GM21390 (cell line): ENCODE results near the gene PLA2G6.
"Not testable (repeated sequence)": the region's sequence is repeated elsewhere in the genome, so short reads cannot be mapped to it uniquely, and the experiment has no call there.

Experiments
- ATAC-seq: cut with Tn5 transposase; IDR thresholded peaks from one replicate; pipeline ENCODE4 v1.9.1; 2021; ENCODE audit not compliant: unreplicated experiment

PLA2G6 gene

DNA sequence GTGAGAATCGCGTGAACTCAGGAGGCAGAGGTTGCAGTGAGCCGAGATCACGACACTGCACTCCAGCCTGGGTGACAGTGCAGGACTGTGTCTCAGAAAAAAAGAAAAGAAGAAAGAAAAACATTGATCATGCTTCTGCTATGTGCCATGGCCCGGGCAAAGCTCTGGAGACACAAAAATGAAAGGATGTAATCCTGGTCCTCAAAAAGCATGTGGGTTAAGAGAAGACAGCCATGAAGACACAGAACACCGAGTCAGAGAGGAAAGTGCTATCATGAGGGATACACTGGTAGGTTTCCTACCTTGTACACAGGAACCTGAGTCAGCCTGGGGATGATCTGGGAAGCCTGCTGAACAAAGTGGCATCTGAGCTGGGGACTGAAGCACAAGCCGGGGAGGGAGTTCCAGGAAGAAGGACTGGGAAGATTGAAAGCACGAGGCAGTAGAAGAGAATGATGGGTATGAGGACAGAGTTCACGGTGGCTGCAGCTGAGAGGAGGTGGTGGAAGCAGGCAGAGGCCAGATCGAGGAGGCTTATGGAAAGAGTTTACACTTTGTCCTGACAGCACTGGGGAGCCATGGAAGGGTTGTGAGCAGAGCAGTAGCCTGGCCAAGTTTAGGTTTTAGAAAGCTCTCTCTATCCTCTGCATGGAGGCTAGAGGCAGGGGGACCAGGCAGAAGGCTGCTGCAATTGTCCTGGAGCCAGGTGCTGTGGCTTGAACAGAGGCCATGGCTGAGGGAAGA is 10.3 kb upstream of the PLA2G6 start:
- ATAC-seq: no peak

DNA sequence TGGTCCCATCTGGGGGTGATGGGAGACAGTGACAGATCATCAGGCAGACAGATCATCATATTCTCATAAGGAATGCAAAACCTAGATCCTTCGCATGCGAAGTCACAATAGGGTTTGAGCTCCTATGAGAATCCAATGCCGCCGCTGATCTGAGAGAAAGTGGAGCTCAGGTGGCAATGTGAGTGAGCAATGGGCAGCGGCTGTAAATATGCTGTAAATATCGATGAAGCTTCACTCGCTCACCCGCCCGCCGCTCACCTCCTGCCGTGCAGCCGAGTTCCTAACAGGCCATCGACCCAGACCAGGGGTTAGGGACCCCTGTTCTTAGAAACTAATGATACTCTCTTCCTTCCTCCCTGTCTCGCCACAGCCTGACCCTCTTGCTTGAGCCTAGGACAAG is 9.4 kb upstream of the PLA2G6 start:
- ATAC-seq: no peak

DNA sequence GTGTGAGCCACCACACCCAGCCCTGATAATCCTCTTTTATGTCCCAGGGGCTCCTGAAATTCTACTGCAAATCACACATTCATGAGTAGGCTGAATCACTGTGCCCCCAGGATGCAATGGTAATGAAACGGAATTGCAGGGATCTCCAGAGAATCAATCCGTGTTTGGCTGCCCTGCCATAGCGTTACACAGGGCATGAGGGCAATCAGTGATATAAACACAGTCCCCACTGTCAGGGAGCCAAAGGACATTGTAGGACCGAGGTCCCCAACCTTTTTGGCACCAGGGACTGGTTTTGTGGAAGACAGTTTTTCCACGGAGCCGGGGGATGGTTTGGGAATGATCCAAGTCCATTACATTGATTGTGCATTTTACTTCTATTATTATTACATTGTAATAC is 9.0 kb upstream of the PLA2G6 start:
- ATAC-seq: no peak

DNA sequence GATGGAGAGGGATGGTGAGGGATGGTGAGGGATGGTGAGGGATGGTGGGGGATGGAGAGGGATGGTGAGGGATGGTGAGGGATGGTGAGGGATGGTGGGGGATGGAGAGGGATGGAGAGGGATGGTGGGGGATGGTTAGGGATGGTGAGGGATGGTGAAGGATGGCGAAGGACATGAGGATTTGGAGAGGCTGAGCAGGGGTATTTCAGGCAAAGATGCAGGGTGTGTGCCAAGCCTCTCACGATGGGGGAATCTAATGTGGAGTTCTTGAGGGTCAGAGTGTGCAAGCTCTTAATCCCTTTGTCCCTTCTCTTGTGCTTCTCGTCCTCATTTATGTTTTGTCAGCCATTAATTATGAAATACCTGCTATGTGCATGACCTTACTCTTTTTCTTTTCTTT is 7.5 kb upstream of the PLA2G6 start:
- ATAC-seq: no peak

DNA sequence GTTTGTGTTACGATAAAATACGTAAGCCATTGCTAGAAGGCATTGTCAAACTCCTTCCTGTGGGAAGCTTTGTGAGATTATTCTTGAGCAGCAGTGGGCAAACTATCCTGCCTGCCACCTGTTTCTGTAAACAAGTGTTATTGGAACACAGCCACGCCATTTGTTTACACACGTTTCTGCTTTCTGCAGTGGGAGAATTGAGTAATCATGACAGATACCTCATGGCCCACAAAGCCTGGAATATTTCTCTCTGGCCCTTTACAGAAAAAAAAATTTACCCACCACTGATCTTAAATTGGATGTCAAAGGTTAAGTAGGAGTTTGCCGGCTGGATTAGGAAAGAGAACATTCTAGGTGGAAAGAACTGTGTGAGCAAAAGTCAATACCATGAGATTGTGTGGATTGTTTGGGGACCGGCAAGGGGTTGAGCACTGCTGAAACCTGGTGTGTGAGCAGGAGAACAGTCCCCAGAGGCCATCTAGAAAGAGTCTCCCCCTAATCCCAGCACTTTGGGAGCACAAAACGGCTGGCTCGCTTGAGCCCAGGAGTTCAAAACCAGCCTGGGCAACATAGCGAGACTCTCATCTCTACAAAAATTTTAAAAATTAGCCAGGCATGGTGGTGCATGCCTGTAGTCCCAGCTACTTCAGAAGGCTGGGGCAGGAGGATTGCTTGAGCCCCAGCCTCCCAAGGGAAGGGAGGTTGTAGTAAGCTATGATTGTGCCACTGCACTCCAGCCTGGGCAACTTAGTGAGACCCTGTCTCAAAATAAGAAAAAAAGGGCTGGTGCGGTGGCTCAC is 6.0 kb upstream of the PLA2G6 start:
- ATAC-seq: no peak

DNA sequence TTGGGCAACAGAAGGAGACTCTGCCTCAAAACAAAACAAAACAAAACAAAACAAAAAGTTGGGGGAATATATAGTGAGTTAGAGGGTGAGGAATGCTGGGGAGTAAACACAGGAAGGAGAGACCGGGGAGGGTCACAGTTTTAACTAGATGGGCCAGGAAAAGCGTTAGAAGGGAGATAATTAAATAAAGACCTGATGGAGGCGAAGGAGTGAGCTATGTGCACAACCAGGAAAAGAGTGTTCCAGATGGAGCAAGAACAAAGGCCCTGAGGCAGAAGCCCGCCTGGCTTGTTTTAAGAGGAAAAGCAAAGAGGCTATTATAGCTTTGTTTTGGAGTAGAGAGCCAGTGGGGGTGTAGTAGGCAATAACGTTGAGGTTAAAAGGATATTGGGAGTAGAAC is 4.8 kb upstream of the PLA2G6 start:
- ATAC-seq: no peak

DNA sequence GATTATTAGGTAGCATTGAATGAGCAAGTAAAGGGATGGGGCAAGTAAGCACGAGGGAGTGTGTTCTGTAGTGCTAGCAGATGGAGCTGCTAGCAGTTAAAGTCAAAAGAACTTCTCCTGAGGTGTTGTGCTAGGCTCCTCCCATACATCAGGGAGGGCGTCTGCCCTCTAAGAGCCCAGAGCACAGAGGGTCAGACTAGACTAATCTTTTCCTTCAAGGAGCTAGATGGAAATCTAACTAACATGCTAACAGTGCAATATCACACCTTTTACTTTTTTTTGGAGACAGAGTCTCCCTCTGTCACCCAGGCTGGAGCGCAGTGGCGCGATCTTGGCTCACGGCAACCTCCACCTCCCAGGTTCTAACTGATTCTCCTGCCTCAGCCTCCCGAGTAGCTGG is 3.2 kb upstream of the PLA2G6 start:
- no peak for ATAC-seq

DNA sequence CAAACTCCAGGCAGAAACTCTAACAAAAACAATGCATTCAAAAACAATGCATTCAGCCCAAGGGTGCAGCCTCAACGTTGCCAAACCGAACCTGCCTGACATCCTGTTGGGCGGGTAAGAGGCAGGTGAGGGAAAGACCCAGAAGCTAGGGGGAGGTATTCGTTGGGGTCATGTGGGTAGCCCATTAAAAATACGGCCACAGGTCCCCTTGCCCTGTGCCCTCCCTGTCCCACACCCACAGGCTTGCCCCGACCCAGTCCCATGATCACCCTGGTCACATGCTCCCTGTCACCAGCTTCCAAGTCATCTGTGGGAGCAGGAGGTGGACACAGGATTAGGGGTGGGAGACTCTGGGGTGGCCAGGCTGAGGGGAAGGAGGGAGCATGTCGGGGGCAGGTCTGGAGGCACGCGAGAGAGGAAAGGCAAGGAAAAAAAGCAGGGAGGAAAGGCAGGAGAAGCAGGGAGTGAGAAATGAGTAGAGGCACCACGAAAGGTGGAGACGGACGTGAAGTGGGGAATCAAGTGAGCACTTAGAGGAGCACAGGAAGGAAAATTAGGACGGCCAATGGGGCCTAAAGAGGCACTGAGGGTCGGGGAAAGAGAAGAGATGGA is 683 bp downstream of the PLA2G6 start:
- no peak for ATAC-seq

DNA sequence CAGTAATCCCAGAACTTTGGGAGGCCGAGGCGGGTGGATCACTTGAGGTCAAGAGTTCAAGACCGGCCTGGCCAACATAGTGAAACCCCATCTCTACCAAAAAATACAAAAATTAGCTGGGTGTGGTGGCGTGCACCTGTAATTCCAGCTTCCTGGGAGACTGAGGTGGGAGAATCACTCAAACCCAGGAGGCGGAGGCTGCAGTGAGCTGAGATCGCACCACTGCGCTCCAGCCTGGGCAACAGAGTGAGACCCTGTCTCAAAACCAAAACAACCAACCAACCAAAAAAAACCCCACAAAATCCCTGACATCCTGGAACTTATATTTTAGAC is 3.1 kb downstream of the PLA2G6 start:
- ATAC-seq: not testable (repeated sequence)

DNA sequence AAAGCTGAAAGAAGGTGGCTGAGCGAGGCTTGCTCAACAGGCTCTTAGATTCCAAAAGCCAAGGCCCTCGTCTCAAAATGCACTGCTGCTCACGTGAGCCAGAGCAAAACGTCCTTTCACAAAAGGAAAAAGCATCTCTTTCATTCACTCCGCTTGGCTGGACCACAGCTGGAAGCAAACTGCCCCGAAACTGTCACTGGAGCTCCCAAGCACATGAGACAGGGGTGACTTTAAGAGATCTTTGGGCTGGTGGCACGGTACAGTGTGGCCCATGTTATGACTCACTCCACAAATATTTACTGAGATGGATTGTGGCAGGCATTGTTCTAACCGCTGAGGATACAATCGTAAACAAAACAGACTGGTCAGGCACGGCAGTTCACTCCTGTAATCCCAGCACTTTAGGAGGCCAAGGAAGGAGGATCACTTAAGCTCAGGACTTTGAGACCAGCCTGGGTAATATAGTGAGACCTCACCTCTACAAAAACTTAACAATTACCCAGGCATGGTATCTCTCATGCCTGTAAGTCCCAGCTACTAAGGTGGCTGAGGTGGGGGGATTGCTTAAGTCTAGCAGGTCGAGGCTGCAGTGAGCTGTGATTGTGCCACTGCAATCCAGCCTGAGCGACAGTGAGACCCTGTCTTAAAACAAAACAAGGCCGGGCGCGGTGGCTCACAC is 3.6 kb downstream of the PLA2G6 start:
- ATAC-seq: no peak

DNA sequence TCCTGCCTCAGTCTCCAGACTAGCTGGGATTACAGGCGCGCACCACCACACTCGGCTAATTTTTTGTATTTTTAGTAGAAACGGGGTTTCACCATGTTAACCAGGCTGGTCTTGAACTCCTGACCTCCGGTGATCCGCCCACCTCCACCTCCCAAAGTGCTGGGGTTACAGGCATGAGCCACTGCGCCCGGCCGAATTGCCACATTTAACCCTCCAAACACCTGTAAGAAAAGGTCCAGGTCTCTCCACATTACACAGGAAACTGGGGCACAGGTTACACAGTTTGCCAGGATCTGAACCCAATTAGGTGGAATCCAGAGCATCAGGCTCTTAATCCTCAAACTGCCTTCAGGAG is 4.1 kb downstream of the PLA2G6 start:
- ATAC-seq: not testable (repeated sequence)

DNA sequence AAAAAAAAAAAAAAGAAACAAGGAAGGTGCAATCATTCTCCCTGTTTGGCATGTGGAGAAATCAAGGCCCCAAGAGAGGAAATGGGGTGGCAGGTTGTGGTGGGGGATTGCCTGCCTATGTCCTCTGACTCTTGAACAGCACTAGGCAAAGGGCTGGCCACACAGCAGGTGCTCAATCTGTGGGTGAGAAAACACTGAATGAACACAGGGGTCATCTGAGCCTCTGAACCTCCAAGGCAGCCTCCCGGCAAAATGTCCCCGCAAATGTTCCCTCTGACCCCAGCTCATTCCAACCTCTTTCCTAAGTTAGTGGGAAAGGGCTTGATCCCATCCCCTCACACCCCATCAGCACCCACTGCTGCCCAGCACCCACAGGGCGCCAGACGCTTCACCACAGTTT is 4.6 kb downstream of the PLA2G6 start:
- no peak for ATAC-seq

DNA sequence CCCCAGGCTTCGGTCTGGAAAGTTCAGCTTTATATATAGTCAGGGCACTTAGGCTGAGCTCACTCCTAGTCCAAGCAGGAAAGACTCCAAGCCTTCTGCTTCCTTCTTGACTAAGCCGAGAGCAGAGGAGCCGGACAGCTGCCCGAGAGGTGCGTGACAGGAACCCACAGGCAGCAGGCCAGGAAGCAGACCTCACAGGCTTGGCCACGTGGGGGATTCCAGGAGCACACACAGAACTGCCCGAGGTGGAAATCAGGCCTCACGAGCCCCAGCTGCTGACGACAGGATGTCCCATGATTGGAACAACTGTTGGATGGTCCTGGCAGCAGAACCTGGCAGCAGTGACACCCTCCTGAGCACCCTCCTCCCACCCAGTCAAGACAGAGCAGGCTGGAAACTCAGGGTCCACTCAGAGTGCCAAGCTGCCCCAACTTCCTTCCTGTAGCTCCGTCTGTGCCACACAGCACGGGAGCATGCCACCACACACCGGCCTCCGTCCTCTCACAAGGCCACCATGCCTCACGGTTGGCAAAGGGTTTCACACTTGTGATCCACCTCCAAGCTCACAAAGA is 5.4 kb downstream of the PLA2G6 start:
- ATAC-seq: no peak

DNA sequence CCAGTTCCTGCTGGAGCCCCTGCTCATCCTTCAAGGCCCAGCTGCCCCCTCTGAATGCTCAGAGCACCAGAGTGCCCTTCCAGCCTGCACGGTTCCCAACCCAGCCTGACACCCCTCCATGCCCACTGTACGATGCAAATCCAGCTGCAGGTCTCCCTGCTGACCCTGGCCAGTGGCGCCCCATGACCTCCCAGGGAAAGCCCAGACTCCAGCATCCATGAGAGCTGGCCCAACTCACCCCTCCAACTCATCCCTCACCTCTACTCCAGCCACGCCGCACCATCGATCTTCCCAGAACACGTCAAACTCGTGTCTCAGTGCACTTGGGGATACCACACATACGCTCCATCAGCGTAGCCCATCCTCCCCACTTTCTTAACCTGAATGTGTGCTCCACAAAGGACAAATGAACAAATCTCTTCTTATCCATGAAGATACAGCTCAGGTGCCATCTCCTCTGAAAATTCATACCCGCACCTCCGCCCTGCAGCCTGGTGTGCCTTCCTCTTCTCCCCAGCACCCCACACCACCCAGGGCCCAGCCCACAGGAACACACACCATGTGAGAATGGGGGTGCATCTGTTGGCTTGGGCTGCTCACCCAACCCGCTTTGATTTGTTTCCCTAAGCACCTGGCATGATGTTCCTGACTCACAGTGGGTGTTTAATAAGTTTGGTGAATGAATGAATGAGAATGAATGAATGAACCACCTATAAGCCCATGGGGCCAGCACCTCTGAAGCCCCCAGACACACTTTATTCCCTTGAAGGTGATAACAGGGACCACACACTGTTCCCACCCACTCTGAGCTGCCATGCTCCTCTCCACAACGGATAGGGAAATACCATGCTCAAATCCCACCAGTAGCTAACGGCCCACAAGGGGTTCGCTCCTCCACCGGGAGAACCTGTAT is 6.2 kb downstream of the PLA2G6 start:
- ATAC-seq: no peak

DNA sequence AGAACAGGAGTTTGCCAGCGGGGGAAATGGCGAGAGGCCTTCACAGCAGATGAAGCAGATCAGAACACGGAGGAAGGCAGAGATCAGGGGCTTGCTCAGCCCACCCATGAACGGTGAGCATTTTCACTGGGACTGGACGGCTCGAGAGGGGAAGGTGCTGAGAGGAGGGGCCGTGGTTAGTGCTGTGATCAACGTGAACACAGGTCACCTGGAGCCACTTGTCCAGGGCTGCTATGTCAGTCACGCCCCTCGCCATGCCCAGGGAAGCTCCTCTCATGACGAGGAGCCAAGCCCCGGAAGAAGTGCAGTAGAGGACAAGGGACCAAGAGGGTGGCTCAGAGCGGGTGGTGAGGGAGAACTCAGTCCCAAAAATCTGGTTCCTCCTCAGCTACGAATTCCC is 7.0 kb downstream of the PLA2G6 start:
- ATAC-seq: no peak

DNA sequence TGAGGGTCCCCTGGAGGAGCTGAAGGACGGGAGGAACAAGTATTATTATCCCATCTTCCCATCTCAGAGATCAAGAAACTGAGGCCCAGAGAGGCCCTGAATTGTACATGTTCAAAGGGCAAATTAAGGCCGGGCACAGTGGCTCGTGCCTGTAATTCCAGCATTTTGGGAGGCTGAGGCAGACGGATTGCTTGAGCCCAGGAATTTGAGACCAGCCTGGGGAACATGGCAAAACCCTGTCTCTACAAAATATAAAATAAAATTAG is 8.1 kb downstream of the PLA2G6 start:
- ATAC-seq: no peak

DNA sequence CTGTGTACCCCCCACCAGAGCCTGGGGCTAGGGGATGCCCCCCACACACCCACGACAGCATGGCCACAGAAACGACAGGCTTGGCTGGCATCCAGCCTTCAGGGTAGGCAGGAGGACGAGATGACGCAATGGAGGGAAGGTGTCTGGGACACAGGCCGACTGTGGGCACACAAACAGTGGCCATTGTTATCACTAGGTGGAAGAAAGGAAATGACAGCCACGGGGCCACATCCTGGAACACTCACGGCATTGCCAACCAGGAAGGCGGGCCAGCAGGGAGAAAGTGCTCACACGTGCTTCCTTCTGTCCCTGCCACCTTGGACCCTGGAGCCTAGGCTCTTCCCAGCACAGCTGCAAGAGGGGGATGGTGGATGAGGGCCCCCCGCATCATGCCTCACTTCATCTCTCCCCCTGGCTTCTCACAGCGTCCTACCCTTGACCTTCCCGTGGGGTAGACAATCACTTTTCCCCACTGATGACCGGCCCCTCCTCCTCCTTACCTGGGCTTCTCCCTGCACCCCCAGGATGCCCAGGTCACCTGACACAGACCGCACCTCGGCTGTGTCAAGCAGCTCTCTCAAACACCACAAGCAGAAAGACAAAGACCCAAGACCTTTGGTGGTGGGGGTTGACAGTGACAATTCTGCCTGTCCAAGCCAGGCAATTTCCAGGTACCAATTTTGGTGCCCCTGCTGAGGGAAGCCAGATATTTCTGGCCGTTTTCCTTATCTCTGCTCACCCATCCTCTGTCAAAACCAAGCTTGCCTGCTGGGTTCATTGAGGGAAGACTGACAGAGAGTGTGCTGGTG is 8.6 kb downstream of the PLA2G6 start:
- ATAC-seq: no peak

DNA sequence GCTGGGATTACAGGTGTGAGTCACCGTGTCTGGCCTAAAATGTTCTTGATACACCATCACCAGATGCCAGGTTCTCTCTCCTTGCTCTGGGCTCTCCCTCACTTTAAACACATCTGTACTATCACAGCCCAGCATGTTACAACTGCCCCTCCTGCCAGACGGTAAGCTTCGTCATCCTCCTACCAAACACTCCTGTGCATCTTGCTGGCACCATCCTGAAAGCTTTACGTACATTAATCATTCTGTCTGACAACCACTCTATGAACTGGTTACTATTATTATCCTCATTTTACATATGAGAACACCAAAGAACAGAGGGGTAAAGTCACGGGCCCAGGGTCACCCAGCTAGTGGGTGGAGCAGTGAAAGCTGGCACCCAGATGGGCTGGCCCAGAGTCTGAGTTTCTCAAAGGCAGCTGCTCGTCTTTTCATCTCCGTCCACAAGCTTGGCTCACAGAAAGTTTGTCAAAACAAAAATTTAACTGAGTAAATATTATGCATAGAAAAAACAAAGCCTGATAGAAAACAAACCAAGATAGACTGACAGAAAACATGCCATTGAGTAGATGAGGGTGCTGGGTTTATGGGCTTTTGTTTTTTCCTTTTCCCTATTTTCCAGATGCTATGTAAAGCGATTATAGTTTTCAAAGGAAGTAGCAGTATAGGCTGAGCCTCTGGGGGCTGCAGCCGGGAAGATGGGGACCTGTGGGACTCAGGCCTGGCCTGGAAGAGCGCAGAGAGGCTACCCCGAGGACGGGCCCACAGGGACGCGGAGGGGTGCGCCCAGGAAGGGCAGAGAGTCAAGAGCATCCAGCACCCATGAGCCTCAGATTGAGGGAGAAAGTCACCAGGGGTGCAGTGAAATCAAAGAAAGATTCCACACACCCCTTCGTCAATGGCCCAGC is 9.5 kb downstream of the PLA2G6 start:
- no peak for ATAC-seq

DNA sequence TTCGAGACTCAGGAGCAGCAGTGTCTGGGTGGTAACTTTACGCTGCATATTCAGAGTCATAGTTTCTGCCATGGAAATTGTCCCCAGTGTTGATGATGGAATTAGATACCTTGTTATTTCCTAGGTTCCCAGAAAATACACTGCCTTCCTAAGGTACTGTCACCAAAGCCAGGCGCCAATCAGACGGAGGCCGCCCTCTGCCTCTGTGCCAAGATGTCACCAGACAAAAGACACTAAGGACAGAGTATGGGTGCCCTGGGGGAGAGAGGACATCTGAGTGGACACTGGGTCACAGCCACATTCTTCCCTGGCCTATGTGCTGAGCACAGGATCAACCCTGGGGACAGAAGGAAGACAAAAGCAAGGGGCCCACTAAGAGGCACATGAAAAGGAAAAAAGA is 11.2 kb downstream of the PLA2G6 start:
- no peak for ATAC-seq
